Esophagus muscularis mucosa (tissue), 3 donors: Measurements from ENCODE around the gene INHBC.

ENCODE experiments used
- CTCF ChIP-seq, 3 experiments: fragments of 200-600 bp in 2 of 3; fragments of 450-650 bp in 1 of 3; sonication (generic) in 2 of 3; IDR thresholded peaks; one replicate each; pipeline ENCODE4 v1.5.1; 2017 to 2019; ENCODE audit warnings: antibody characterized with exemption in 3 of 3, mild to moderate bottlenecking in 2 of 3, moderate library complexity in 1 of 3
- POLR2A ChIP-seq: fragments of 450-650 bp; IDR thresholded peaks from one replicate; pipeline ENCODE4 v1.6.1; 2017; ENCODE audit warnings: antibody characterized with exemption, moderate library complexity, mild to moderate bottlenecking, low read depth

- TF ChIP-seq CTCF (IDR thresholded peaks at IDR 0.05): no peak
- no peak for TF ChIP-seq POLR2A
Observed at GRCh38 chr12:57435293-57435692, 709 bp downstream of the INHBC start.
